ENCODE data around the gene CLEC11A.
"Not testable (repeated sequence)": the region's sequence is repeated elsewhere in the genome, so short reads cannot be mapped to it uniquely, and the experiment has no call there.

DNA sequence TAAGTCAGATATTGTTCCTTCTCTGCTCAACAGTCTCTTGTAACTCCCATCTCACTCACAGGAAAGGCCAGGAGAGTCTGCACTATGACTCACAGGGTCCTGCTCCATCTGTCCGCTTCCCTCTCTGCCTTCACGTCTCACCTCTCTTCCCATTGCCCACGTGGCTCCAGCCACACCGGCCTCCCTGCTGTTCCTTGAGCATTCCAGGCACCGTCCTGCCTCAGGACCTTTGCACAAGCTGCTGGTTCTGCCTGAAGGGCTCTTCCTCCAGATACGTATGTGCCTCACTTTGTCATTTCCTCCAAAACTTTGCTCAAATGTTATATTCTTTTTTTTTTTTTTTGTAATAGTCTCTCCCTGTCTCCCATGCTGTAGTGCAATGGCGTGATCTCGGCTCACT is 33.1 kb downstream of the CLEC11A start:
- TF ChIP-seq, protein P1, sequence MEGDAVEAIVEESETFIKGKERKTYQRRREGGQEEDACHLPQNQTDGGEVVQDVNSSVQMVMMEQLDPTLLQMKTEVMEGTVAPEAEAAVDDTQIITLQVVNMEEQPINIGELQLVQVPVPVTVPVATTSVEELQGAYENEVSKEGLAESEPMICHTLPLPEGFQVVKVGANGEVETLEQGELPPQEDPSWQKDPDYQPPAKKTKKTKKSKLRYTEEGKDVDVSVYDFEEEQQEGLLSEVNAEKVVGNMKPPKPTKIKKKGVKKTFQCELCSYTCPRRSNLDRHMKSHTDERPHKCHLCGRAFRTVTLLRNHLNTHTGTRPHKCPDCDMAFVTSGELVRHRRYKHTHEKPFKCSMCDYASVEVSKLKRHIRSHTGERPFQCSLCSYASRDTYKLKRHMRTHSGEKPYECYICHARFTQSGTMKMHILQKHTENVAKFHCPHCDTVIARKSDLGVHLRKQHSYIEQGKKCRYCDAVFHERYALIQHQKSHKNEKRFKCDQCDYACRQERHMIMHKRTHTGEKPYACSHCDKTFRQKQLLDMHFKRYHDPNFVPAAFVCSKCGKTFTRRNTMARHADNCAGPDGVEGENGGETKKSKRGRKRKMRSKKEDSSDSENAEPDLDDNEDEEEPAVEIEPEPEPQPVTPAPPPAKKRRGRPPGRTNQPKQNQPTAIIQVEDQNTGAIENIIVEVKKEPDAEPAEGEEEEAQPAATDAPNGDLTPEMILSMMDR (IDR thresholded peaks at IDR 0.05; ENCODE audit: borderline replicate concordance, extremely low read depth, low read length, poor library complexity, severe bottlenecking) = not testable (repeated sequence)
- TF ChIP-seq EZH2 (IDR thresholded peaks at IDR 0.05; ENCODE audit: borderline replicate concordance, low read depth, low read length, severe bottlenecking) = not testable (repeated sequence)
